K562 (cell line): ENCODE measurements around the gene GNB2. TPM values are rescaled to one million over a fixed set of nuclear protein-coding genes. Genes with fewer than 3 reads are reported as not detected.

Source experiments
- BRD9 ChIP-seq: fragments of 450-650 bp; IDR thresholded peaks from 2 replicates; pipeline ENCODE4 v1.6.1; 2018; ENCODE audit warnings: low read depth; ENCODE audit not compliant: partially characterized antibody
- CBX8 ChIP-seq: fragments of 200-600 bp; sonication (generic); IDR thresholded peaks from 2 replicates; pipeline ENCODE4 v1.6.1; 2012; ENCODE audit warnings: borderline replicate concordance, mixed run types, low read depth, mild to moderate bottlenecking, moderate library complexity, mixed read lengths, low read length, control low read depth, inconsistent platforms; ENCODE audit not compliant: poor library complexity, severe bottlenecking; ENCODE audit errors: extremely low read depth
- DDX20 ChIP-seq: fragments of 450-650 bp; IDR thresholded peaks from 2 replicates; pipeline ENCODE4 v1.6.1; 2016; ENCODE audit warnings: missing genetic modification characterization, low read depth, mild to moderate bottlenecking, missing compliant biosample characterization, moderate library complexity
- E2F8 ChIP-seq: fragments of 450-650 bp; IDR thresholded peaks from 2 replicates; pipeline ENCODE4 v1.7.1; 2018; ENCODE audit warnings: mild to moderate bottlenecking, low read depth; ENCODE audit not compliant: partially characterized antibody
- ELF2 ChIP-seq: fragments of 250-450 bp; sonication (Bioruptor Pico); IDR thresholded peaks from 2 replicates; pipeline ENCODE4 v1.5.0; 2021; ENCODE audit warnings: mild to moderate bottlenecking
- HDAC8 ChIP-seq: fragments of 450-650 bp; IDR thresholded peaks from 2 replicates; pipeline ENCODE4 v1.6.1; 2016; ENCODE audit warnings: mild to moderate bottlenecking, missing genetic modification characterization, moderate library complexity, missing compliant biosample characterization
- KDM1A ChIP-seq, 2 experiments: fragments of 450-650 bp; IDR thresholded peaks; 2 replicates each; pipeline ENCODE4 v1.6.1; 2016; ENCODE audit warnings: mild to moderate bottlenecking in 2 of 2
- MXI1 ChIP-seq: IDR thresholded peaks from 2 replicates; pipeline ENCODE4 v1.6.1; 2011; ENCODE audit warnings: low read depth, mild to moderate bottlenecking, improper control_type of control experiment, low read length
- NONO ChIP-seq, 2 experiments: fragments of 200-400 bp in 1 of 2; fragments of 450-650 bp in 1 of 2; formaldehyde crosslinking in 1 of 2; IDR thresholded peaks; 2 replicates each; pipeline ENCODE4 v1.6.1; 2017; ENCODE audit warnings: low read depth in 2 of 2, mild to moderate bottlenecking in 2 of 2, moderate library complexity in 2 of 2, low read length in 1 of 2
- POLR2B ChIP-seq: fragments of 450-650 bp; IDR thresholded peaks from 2 replicates; pipeline ENCODE4 v1.6.1; 2018; ENCODE audit warnings: low read depth; ENCODE audit not compliant: partially characterized antibody
- PTTG1 ChIP-seq: fragments of 450-650 bp; IDR thresholded peaks from 2 replicates; pipeline ENCODE4 v1.6.1; 2016; ENCODE audit warnings: low read depth, mild to moderate bottlenecking, missing genetic modification characterization, missing compliant biosample characterization
- TEAD1 ChIP-seq, 2 experiments: fragments of 450-650 bp in 1 of 2; sonication (generic) in 1 of 2; formaldehyde crosslinking; IDR thresholded peaks; 2 replicates each; pipeline versions ENCODE4 v1.4.0 to v1.8.0; 2020 to 2022; ENCODE audit warnings: mild to moderate bottlenecking in 2 of 2, missing genetic modification reagents in 1 of 2
- ZNF143 ChIP-seq: sonication (generic); formaldehyde crosslinking; IDR thresholded peaks from 2 replicates; pipeline ENCODE4 v1.9.0; 2022; ENCODE audit warnings: mild to moderate bottlenecking, missing genetic modification reagents
- ZNF23 ChIP-seq: fragments of 250-450 bp; sonication (Bioruptor Pico); IDR thresholded peaks from 2 replicates; pipeline ENCODE4 v1.4.0; 2020; ENCODE audit warnings: mild to moderate bottlenecking
- ZNF668 ChIP-seq: fragments of 250-450 bp; sonication (Bioruptor Pico); IDR thresholded peaks from 2 replicates; pipeline ENCODE4 v1.8.0; 2022; ENCODE audit warnings: mild to moderate bottlenecking, inconsistent platforms
- ZNF76 ChIP-seq: fragments of 250-450 bp; sonication (Bioruptor Pico); IDR thresholded peaks from 2 replicates; pipeline ENCODE4 v1.4.0; 2020; ENCODE audit warnings: mild to moderate bottlenecking, moderate library complexity, borderline replicate concordance
- ZNF830 ChIP-seq: fragments of 250-450 bp; sonication (Bioruptor Pico); IDR thresholded peaks from 2 replicates; pipeline ENCODE4 v1.5.0; 2021; ENCODE audit warnings: mild to moderate bottlenecking
- polyA plus RNA-seq, 8 experiments: library from polyadenylated mRNA; depleted of rRNA in 4 of 8; stranded (reverse) in 5 of 8; unstranded in 3 of 8; fragments of >200 nt; fragmentation: Nextera tagmentation in 2 of 8; fragmentation: Illumina TruSeq in 1 of 8; extraction: Ambion mirVana in 2 of 8; extraction: Trizol in 1 of 8; gene quantifications; 2 replicates each; pipeline versions ENCODE4 v1.2.1 to v1.2.3, GENCODE V29; 2011 to 2014; ENCODE audit warnings: inconsistent platforms in 1 of 8, missing spikeins in 1 of 8
- total RNA-seq, 7 experiments: library from RNA; depleted of rRNA in 6 of 7; stranded (reverse); fragments of >200 nt in 6 of 7; fragmentation: Illumina TruSeq in 2 of 7; extraction: Trizol in 2 of 7; gene quantifications; 2 replicates each; pipeline versions ENCODE4 v1.2.1 to v1.2.3, GENCODE V29; 2011 to 2021; ENCODE audit warnings: low replicate concordance in 1 of 7
- TF ChIP-seq, protein P1 (sequence below): sonication (generic); formaldehyde crosslinking; IDR thresholded peaks from 2 replicates; pipeline ENCODE4 v1.8.1; 2023; ENCODE audit warnings: mild to moderate bottlenecking, missing genetic modification reagents
- TF ChIP-seq, protein P2 (sequence below): sonication (generic); formaldehyde crosslinking; IDR thresholded peaks from 2 replicates; pipeline ENCODE4 v1.9.0; 2022; ENCODE audit warnings: mild to moderate bottlenecking, missing genetic modification reagents

GNB2 gene
- total and polyA plus RNA-seq, 9 of the 15 experiments (the other 6 are each of a cell fraction or from before 2014, with no cell fraction given), result 0.65 to 320 (median 104) TPM

DNA sequence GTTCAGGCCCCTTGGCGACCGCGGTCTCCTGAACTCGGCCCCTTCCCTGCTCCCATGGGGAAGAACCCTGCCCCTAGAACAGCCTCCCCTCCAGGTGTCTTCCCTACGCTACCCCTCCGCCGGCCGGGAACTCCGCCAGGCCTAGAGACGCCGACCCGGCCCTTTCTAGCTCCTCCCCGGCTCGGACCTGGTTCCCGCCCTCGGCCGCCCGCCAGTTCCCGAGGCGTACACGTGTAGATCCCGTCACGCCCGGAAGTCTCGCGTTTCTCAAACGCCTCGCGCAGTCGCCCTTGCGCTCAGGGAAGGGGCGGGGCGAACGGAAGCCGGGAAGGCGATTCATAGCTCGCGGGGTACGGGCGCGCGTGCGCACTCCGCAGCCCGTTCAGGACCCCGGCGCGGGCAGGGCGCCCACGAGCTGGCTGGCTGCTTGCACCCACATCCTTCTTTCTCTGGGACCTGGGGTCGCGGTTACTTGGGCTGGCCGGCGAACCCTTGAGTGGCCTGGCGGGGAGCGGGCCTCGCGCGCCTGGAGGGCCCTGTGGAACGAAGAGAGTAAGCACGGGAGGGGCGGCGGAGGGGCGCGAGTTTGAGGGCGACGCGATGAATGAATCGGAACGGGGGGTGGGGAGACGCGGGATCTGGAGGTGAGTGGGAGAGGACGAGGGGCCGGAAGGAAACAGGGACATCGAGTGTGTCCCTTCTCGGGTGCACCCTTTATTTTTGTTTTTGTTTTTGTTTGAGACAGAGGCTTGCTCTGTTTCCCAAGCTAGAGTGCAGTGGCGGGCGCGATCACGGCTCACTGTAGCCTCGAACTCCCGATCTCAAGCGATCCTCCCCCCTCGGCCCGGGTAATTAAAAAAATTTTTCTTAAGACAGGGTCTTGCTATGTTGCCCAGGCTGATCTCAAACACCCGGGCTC is 32.5 kb downstream of the GNB2 start, which contains the start of gene POP7 (continued):
- TF ChIP-seq ZNF23 (CRISPR knock-in tag), result no peak
- no peak for TF ChIP-seq HDAC8
- peak in 1 of 2 experiments; percentile 73; a peak in 1 of 4 replicates for TF ChIP-seq TEAD1 (CRISPR knock-in tag; IDR thresholded peaks at IDR 0.05)
- TF ChIP-seq ZNF668 (CRISPR knock-in tag), result no peak
- no peak for TF ChIP-seq KDM1A (IDR thresholded peaks at IDR 0.05)
- TF ChIP-seq, protein P1, sequence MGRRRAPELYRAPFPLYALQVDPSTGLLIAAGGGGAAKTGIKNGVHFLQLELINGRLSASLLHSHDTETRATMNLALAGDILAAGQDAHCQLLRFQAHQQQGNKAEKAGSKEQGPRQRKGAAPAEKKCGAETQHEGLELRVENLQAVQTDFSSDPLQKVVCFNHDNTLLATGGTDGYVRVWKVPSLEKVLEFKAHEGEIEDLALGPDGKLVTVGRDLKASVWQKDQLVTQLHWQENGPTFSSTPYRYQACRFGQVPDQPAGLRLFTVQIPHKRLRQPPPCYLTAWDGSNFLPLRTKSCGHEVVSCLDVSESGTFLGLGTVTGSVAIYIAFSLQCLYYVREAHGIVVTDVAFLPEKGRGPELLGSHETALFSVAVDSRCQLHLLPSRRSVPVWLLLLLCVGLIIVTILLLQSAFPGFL (CRISPR knock-in tag), result 0 out of 2 replicates have a peak, but pooled peaks have one; percentile 37
- peak; percentile 82; the same call in 1 of the 2 replicates for TF ChIP-seq MXI1
- TF ChIP-seq PTTG1 (tag), result no peak
- TF ChIP-seq POLR2B, result peak; percentile 85
- no peak for TF ChIP-seq DDX20 (tag)
- no peak for TF ChIP-seq CBX8
- peak; percentile 33 for TF ChIP-seq E2F8
- TF ChIP-seq ZNF76 (CRISPR knock-in tag), result no peak
- peak; percentile 76; the same call in 1 of the 2 replicates for TF ChIP-seq ZNF830 (CRISPR knock-in tag)
- TF ChIP-seq, protein P2, sequence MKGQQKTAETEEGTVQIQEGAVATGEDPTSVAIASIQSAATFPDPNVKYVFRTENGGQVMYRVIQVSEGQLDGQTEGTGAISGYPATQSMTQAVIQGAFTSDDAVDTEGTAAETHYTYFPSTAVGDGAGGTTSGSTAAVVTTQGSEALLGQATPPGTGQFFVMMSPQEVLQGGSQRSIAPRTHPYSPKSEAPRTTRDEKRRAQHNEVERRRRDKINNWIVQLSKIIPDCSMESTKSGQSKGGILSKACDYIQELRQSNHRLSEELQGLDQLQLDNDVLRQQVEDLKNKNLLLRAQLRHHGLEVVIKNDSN (CRISPR knock-in tag), result peak; percentile 65
- peak; percentile 25 for TF ChIP-seq BRD9
- TF ChIP-seq ZNF143 (CRISPR knock-in tag), result no peak
- TF ChIP-seq ELF2 (CRISPR knock-in tag), result no peak
- TF ChIP-seq NONO (IDR thresholded peaks at IDR 0.05; ENCODE audit: low read depth in 2 of 2, low read length in 1 of 2), result peak in 1 of 2 experiments; percentile 25; a peak in 2 of 4 replicates
